ENCODE data around the gene TEX12. TPM values are rescaled to one million over a fixed set of nuclear protein-coding genes. Genes with fewer than 3 reads are reported as not detected.

Gene TEX12
- total and polyA plus RNA-seq, 2 of the 4 experiments (the other 2 are of a cell fraction), result 0.12 TPM; not detected in 1

- Histone ChIP-seq H3K9ac (ENCODE audit: low read depth, low read length) (no peak overlapping the region), H4K5ac (ENCODE audit: low read depth, low read length) (no peak overlapping the region), H3K18ac (ENCODE audit: low read depth, low read length) (no peak overlapping the region), H4K8ac (ENCODE audit: low read depth in 2 of 2, low read length in 2 of 2) (no peak overlapping the region), H2BK5ac (ENCODE audit: low read depth, low read length, poor library complexity, severe bottlenecking) (no peak overlapping the region), H4K91ac (ENCODE audit: insufficient read depth, low read depth, low read length) (no peak overlapping the region), H3K56ac (ENCODE audit: extremely low read depth, insufficient read depth, low read length) (no peak overlapping the region), H3K4me2 (ENCODE audit: low read depth, low read length) (no peak overlapping the region), H3K36me3 (ENCODE audit: control insufficient read depth, insufficient read depth, low read length) (no peaks in the 10 kb centered on the region), H2AK5ac (ENCODE audit: low read depth, low read length) (no peak overlapping the region), H3K79me1 (ENCODE audit: low read depth in 1 of 2, low read length in 2 of 2) (no peaks in the 10 kb centered on the region), H3K9me1 (ENCODE audit: insufficient read depth, low read length) (no peaks in the 10 kb centered on the region), H3K27me3 (ENCODE audit: control insufficient read depth, insufficient read depth, low read length) (peaks cover 3% of the 10 kb centered on the region; the same call in 1 of the 2 replicates), H3K4me3 (ENCODE audit: insufficient read depth, low read depth, low read length) (no peak overlapping the region), H3K4me1 (ENCODE audit: control insufficient read depth, insufficient read depth, low read length) (peaks cover 2% of the 10 kb centered on the region; the same call in 1 of the 2 replicates), H2BK20ac (ENCODE audit: low read depth, low read length) (no peak overlapping the region), H2AK9ac (replicated peaks; ENCODE audit: low read depth, low read length, poor library complexity) (no peak overlapping the region), H3K23ac (ENCODE audit: low read depth, low read length) (no peak overlapping the region), H2BK120ac (ENCODE audit: low read depth, low read length) (no peak overlapping the region), H2AFZ (replicated peaks; ENCODE audit: low read length, poor library complexity) (no peak overlapping the region), H2BK15ac (ENCODE audit: low read depth, low read length) (no peak overlapping the region), H3K9me3 (ENCODE audit: control insufficient read depth, insufficient read depth, low read length) (no peaks in the 10 kb centered on the region), H3K4ac (ENCODE audit: low read depth, low read length) (no peak overlapping the region), H4K20me1 (ENCODE audit: insufficient read depth, low read length) (no peaks in the 10 kb centered on the region), H3K14ac (replicated peaks; ENCODE audit: low read depth, low read length) (no peak overlapping the region), H3K27ac (ENCODE audit: insufficient read depth, low read length) (no peak overlapping the region)
- ATAC-seq (ENCODE audit: low read depth), result no peak
- no TSS peak for BruUV-seq (replicated peaks)
- dilution Hi-C loops (cut with HindIII; ENCODE audit: low sequenced_read_pairs, unreplicated experiment), result no loop called here
- no peak for DNase-seq
- intact Hi-C loops (cut with micrococcal nuclease), result loop anchor here (5.0 kb wide), 1 partner anchor 34 kb away; no protein-coding TSS in a partner anchor
- POLR2A ChIA-PET (ENCODE audit: unreplicated experiment), result no interaction called here
- TF ChIP-seq USF2 (IDR thresholded peaks at IDR 0.05; ENCODE audit: low read depth, low read length) (no peak), ELK1 (IDR thresholded peaks at IDR 0.05; ENCODE audit: borderline replicate concordance, low read depth, low read length) (no peak), CHD1 (IDR thresholded peaks at IDR 0.05; ENCODE audit: low read depth, low read length) (no peak), FOS (IDR thresholded peaks at IDR 0.05; ENCODE audit: low read depth, low read length) (no peak), MAZ (IDR thresholded peaks at IDR 0.05; ENCODE audit: borderline replicate concordance, low read depth, low read length) (no peak), POLR2A (IDR thresholded peaks at IDR 0.05; ENCODE audit: low read depth, low read length) (no peak), CEBPB (IDR thresholded peaks at IDR 0.05; ENCODE audit: low read depth, low read length) (no peak)
- whole genome bisulfite sequencing, 2 experiments (ENCODE audit: extremely low coverage in 2 of 2, insufficient read length in 1 of 2), result no CpG with 5 or more reads among the region's 1 CpG
- CTCF ChIA-PET, result no interaction called here
- in situ Hi-C loops (cut with MboI; ENCODE audit: low sequenced_read_pairs), result no loop called here
These were observed 11.3 kb downstream of the TEX12 start for GRCh38 chr11:112178428-112178827.

Measured in IMR-90 (cell line).